Keratinocyte (primary cell): Measurements from ENCODE around the gene ZBTB49. TPM values are rescaled to one million over a fixed set of nuclear protein-coding genes. Genes with fewer than 3 reads are reported as not detected.

ENCODE experiments used
- DNase-seq: peaks from one replicate; pipeline ENCODE4 v3.0.0-alpha.2; 2011; ENCODE audit warnings: low read depth, missing footprints, low spot score
- FAIRE-seq: peaks from 2 replicates; lab custom pipeline; 2011; peaks lifted over from hg19 to GRCh38; lab: Jason Lieb, UNC
- H2AFZ ChIP-seq: 2 replicates; pipeline ENCODE4 v1.6.0; 2012; ENCODE audit warnings: low read length, control low read depth, inconsistent platforms; ENCODE audit not compliant: control insufficient read depth
- H3K27ac ChIP-seq: 2 replicates; pipeline ENCODE4 v1.5.1; 2011; ENCODE audit warnings: low read length; ENCODE audit not compliant: control insufficient read depth, insufficient read depth
- H3K27me3 ChIP-seq: 3 replicates; pipeline ENCODE4 v1.6.0; 2011; ENCODE audit warnings: low read length; ENCODE audit not compliant: control insufficient read depth, insufficient read depth; ENCODE audit errors: extremely low read depth
- H3K36me3 ChIP-seq, 2 experiments: 2 replicates in 1 of 2; 3 replicates in 1 of 2; pipeline ENCODE4 v1.5.1; 2011; ENCODE audit warnings: low read length in 2 of 2, mild to moderate bottlenecking in 1 of 2; ENCODE audit not compliant: control insufficient read depth in 2 of 2, insufficient read depth in 2 of 2; ENCODE audit errors: extremely low read depth in 1 of 2
- H3K4me1 ChIP-seq: 3 replicates; pipeline ENCODE4 v1.5.1; 2011; ENCODE audit warnings: low read length; ENCODE audit not compliant: control insufficient read depth, insufficient read depth; ENCODE audit errors: extremely low read depth
- H3K4me2 ChIP-seq: 3 replicates; pipeline ENCODE4 v1.6.0; 2011; ENCODE audit warnings: low read depth, low read length; ENCODE audit not compliant: control insufficient read depth, insufficient read depth; ENCODE audit errors: extremely low read depth
- H3K4me3 ChIP-seq, 3 experiments: fragments of 200-600 bp in 1 of 3; sonication (generic) in 1 of 3; 2 replicates in 2 of 3; 3 replicates in 1 of 3; pipeline ENCODE4 v1.5.1; 2011 to 2016; ENCODE audit warnings: low read length in 3 of 3, mild to moderate bottlenecking in 3 of 3, control low read depth in 2 of 3, inconsistent platforms in 1 of 3, low read depth in 1 of 3, mixed read lengths in 1 of 3, mixed run types in 1 of 3, moderate library complexity in 1 of 3; ENCODE audit not compliant: control insufficient read depth in 2 of 3, insufficient read depth in 2 of 3; ENCODE audit errors: extremely low read depth in 1 of 3
- H3K79me2 ChIP-seq: 2 replicates; pipeline ENCODE4 v1.6.0; 2012; ENCODE audit warnings: low read length; ENCODE audit not compliant: control insufficient read depth, insufficient read depth
- H3K9ac ChIP-seq: 3 replicates; pipeline ENCODE4 v1.6.0; 2011; ENCODE audit warnings: low read length; ENCODE audit not compliant: control insufficient read depth, insufficient read depth; ENCODE audit errors: extremely low read depth
- H3K9me1 ChIP-seq: 3 replicates; pipeline ENCODE4 v1.6.0; 2011; ENCODE audit warnings: low read length; ENCODE audit not compliant: control insufficient read depth, insufficient read depth; ENCODE audit errors: extremely low read depth
- H3K9me3 ChIP-seq: 2 replicates; pipeline ENCODE4 v1.5.1; 2012; ENCODE audit warnings: low read depth, low read length; ENCODE audit not compliant: control insufficient read depth
- H4K20me1 ChIP-seq: 3 replicates; pipeline ENCODE4 v1.6.0; 2011; ENCODE audit warnings: low read length; ENCODE audit not compliant: control insufficient read depth, insufficient read depth; ENCODE audit errors: extremely low read depth
- EZH2 ChIP-seq: IDR thresholded peaks from one replicate; pipeline ENCODE4 v1.6.1; 2012; ENCODE audit warnings: inconsistent platforms, mild to moderate bottlenecking, low read length, moderate library complexity
- dilution Hi-C: fragments of 300-500 bp; cut with MboI; formaldehyde crosslinking; loops from one replicate; pipeline ENCODE4 v1.7.0; 2020; ENCODE audit warnings: low sequenced_read_pairs; ENCODE audit not compliant: extremely low pct_ligation_motif_present
- polyA plus RNA-seq, 5 experiments: library from polyadenylated mRNA; depleted of rRNA in 3 of 5; stranded (reverse) in 3 of 5; stranded (forward) in 1 of 5; unstranded in 1 of 5; fragments of >200 nt; gene quantifications; 1 replicate in 1 of 5; 2 replicates in 3 of 5; 3 replicates in 1 of 5; pipeline versions ENCODE4 v1.2.1 to v1.2.3, GENCODE V29; 2011 to 2012; ENCODE audit warnings: missing spikeins in 2 of 5, low read depth in 1 of 5, low replicate concordance in 1 of 5
- TF ChIP-seq, protein P1 (sequence below), 3 experiments: IDR thresholded peaks in 1 of 3; conservative IDR thresholded peaks in 1 of 3; optimal IDR thresholded peaks in 1 of 3; 2 replicates in 2 of 3; 3 replicates in 1 of 3; pipeline versions ENCODE3 to v1.5.1; 2011; ENCODE audit warnings: low read length in 3 of 3, mild to moderate bottlenecking in 3 of 3, moderate library complexity in 2 of 3, control low read depth in 1 of 3, inconsistent platforms in 1 of 3; ENCODE audit not compliant: insufficient read depth in 2 of 3; ENCODE audit errors: extremely low read depth in 1 of 3

ZBTB49 gene
- polyA plus RNA-seq, 1 donor (not counting 4 experiments of a cell fraction or from before 2014, with no cell fraction given) = 3.8 TPM

DNA sequence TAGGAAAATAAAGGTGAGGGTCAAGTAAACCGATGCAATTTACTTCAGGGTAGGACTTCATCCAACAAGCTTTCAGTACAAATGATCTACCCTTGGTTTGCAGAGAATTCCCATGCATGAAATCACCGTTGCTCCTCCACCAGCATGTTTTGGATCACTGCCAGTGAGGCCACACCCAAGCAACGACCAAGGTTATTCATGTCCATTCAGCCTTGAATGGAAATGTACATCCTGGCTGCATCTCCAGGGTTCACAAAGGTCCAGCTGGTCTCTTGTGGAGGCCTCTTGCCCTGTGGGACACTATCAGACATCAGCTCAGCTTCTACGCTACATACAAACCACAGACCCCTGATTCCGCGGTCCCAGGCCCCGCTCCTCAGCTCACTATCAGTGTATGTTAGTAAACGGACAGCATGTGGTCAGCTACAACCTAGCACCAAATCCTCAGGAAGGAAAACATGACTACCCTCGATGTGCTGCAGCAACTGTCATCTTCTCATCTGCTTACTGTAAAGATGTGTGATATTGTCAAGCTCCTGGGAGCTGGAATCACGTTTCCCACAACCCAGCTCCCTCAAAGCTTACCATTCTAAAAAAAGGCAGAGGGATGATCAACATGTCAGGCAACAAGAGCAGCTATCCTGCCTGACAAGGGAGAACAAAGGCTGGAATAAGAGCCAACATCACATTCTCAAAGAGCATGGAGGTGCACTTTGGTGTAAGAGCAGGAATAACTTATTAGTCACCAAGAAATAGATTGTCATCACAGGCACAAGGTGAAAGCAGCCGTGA is 5.0 kb upstream of the ZBTB49 start:
- no peak overlapping the region for H3K4me2 ChIP-seq
- FAIRE-seq = peak; percentile 26

DNA sequence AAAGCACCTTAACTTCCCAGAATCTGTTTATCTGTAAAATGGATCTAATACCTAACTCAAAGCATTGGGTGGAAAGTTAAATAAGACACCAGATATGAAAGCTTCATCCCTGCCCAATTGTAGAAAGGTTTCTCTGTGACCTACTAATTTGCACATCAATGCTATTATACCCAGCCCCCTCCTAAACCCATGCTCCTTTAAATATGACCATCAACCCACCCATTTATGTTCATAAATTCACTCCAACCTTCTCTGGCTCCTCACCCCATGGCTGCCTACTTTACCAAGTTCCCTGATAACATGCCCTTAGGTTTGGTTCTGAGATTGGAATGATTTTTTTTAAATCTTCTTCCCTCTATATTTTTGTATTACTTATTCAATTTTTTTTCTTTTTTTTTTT is 2.0 kb upstream of the ZBTB49 start:
- no peak for TF ChIP-seq EZH2
- TF ChIP-seq, protein P1, sequence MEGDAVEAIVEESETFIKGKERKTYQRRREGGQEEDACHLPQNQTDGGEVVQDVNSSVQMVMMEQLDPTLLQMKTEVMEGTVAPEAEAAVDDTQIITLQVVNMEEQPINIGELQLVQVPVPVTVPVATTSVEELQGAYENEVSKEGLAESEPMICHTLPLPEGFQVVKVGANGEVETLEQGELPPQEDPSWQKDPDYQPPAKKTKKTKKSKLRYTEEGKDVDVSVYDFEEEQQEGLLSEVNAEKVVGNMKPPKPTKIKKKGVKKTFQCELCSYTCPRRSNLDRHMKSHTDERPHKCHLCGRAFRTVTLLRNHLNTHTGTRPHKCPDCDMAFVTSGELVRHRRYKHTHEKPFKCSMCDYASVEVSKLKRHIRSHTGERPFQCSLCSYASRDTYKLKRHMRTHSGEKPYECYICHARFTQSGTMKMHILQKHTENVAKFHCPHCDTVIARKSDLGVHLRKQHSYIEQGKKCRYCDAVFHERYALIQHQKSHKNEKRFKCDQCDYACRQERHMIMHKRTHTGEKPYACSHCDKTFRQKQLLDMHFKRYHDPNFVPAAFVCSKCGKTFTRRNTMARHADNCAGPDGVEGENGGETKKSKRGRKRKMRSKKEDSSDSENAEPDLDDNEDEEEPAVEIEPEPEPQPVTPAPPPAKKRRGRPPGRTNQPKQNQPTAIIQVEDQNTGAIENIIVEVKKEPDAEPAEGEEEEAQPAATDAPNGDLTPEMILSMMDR (optimal IDR thresholded peaks at IDR 0.05 in 1 of 3, IDR thresholded peaks at IDR 0.05 in 1 of 3, conservative IDR thresholded peaks at IDR 0.05 in 1 of 3; ENCODE audit: extremely low read depth in 1 of 3, insufficient read depth in 2 of 3, low read length in 3 of 3) = no peak
- Histone ChIP-seq H3K27ac (no peak overlapping the region), H3K9me1 (no peaks in the 10 kb centered on the region), H3K4me2 (no peak overlapping the region), H3K4me1 (peaks cover 17% of the 10 kb centered on the region), H3K9me3 (no peaks in the 10 kb centered on the region), H3K4me3 (no peak overlapping the region), H3K27me3 (no peaks in the 10 kb centered on the region), H3K9ac (no peak overlapping the region), H3K36me3 (peaks cover 8 to 29% of the 10 kb centered on the region in 2 experiments), H4K20me1 (no peaks in the 10 kb centered on the region), H2AFZ (no peak overlapping the region), H3K79me2 (peaks cover 74% of the 10 kb centered on the region)
- FAIRE-seq = no peak
- dilution Hi-C loops = no loop called here
- no peak for DNase-seq

More for the DNA sequence above, 5.0 kb upstream of the ZBTB49 start:
- Histone ChIP-seq H3K27ac (no peak overlapping the region), H3K36me3 (peaks cover 24 to 37% of the 10 kb centered on the region in 2 experiments), H3K79me2 (peaks cover 53% of the 10 kb centered on the region), H3K9me1 (no peaks in the 10 kb centered on the region), H3K4me3 (no peak overlapping the region), H3K4me1 (peaks cover 15% of the 10 kb centered on the region), H3K27me3 (no peaks in the 10 kb centered on the region), H4K20me1 (no peaks in the 10 kb centered on the region), H2AFZ (no peak overlapping the region), H3K9ac (no peak overlapping the region), H3K9me3 (no peaks in the 10 kb centered on the region)
- dilution Hi-C loops = no loop called here
- no peak for DNase-seq
- no peak for TF ChIP-seq EZH2
- TF ChIP-seq, protein P1 (optimal IDR thresholded peaks at IDR 0.05 in 1 of 3, IDR thresholded peaks at IDR 0.05 in 1 of 3, conservative IDR thresholded peaks at IDR 0.05 in 1 of 3; ENCODE audit: extremely low read depth in 1 of 3, insufficient read depth in 2 of 3, low read length in 3 of 3) = no peak
